Panc1 (cell line): Measurements from ENCODE around the gene SMIM11. TPM values are rescaled to one million over a fixed set of nuclear protein-coding genes. Genes with fewer than 3 reads are reported as not detected.
"Not testable (repeated sequence)": the region's sequence is repeated elsewhere in the genome, so short reads cannot be mapped to it uniquely, and the experiment has no call there.

Experiments
- ATAC-seq: fragments of 200-7000 bp; cut with Tn5 transposase; 2 replicates; pipeline ENCODE4 v1.9.1; 2020; ENCODE audit warnings: mild to moderate bottlenecking, moderate library complexity
- Bru-seq: library from RNA; stranded (reverse); fragments of 400-500 nt; gene quantifications from one replicate; lab custom pipeline; 2021; lab: Mats Ljungman, UMichigan
- BruChase-seq, 2 experiments: library from RNA; stranded (reverse); fragments of 400-500 nt; gene quantifications; one replicate each; lab custom pipeline; 2021; lab: Mats Ljungman, UMichigan
- BruUV-seq: library from RNA; stranded (reverse); fragments of 400-500 nt; replicated peaks from 2 replicates; lab custom pipeline; 2021; lab: Mats Ljungman, UMichigan
- CTCF ChIA-PET: fragments of 300-600 bp; sonication (Branson Sonifier 250); formaldehyde crosslinking; loops from one replicate; lab custom pipeline; 2022; ENCODE audit warnings: antibody characterized with exemption; lab: Charles Lee
- POLR2A ChIA-PET: fragments of 300-600 bp; sonication (Branson Sonifier 250); formaldehyde crosslinking; loops from one replicate; lab custom pipeline; 2022; ENCODE audit warnings: antibody characterized with exemption; lab: Charles Lee
- DNase-seq: peaks from one replicate; pipeline ENCODE4 v3.0.0-alpha.2; 2010; ENCODE audit warnings: low read depth, low spot score
- H3K27ac ChIP-seq: 2 replicates; pipeline ENCODE4 v1.5.1; 2011; ENCODE audit warnings: mild to moderate bottlenecking, low read length, inconsistent platforms
- H3K27me3 ChIP-seq: fragments of 200-500 bp; sonication (Bioruptor generic); 2 replicates; pipeline ENCODE4 v1.6.0; 2014; ENCODE audit warnings: low read length, inconsistent platforms; ENCODE audit not compliant: control insufficient read depth, insufficient read depth
- H3K36me3 ChIP-seq: fragments of 200-500 bp; sonication (Bioruptor generic); 2 replicates; pipeline ENCODE4 v1.5.1; 2014; ENCODE audit warnings: inconsistent platforms, mild to moderate bottlenecking, low read length, moderate library complexity; ENCODE audit not compliant: control insufficient read depth, insufficient read depth
- H3K4me1 ChIP-seq: 2 replicates; pipeline ENCODE4 v1.5.1; 2011; ENCODE audit warnings: inconsistent platforms, mild to moderate bottlenecking, low read length, moderate library complexity; ENCODE audit not compliant: control insufficient read depth, insufficient read depth
- H3K4me3 ChIP-seq, 2 experiments: 2 replicates each; pipeline ENCODE4 v1.5.1; 2011 to 2012; ENCODE audit warnings: low read depth in 2 of 2, low read length in 2 of 2, mild to moderate bottlenecking in 2 of 2, inconsistent platforms in 1 of 2, moderate library complexity in 1 of 2
- H3K9me3 ChIP-seq: fragments of 200-500 bp; sonication (Bioruptor generic); 2 replicates; pipeline ENCODE4 v1.5.1; 2014; ENCODE audit warnings: low read depth, mild to moderate bottlenecking, inconsistent platforms, low read length, moderate library complexity; ENCODE audit not compliant: control insufficient read depth, insufficient read depth
- CTCF ChIP-seq: fragments of 450-650 bp; IDR thresholded peaks from 2 replicates; pipeline ENCODE4 v1.5.1; 2017; ENCODE audit warnings: mild to moderate bottlenecking
- POLR2AphosphoS5 ChIP-seq: IDR thresholded peaks from 2 replicates; pipeline ENCODE4 v1.6.1; 2012; ENCODE audit warnings: mild to moderate bottlenecking, low read depth, low read length, moderate library complexity
- REST ChIP-seq, 2 experiments: IDR thresholded peaks; 2 replicates each; pipeline ENCODE4 v1.6.1; 2011 to 2012; ENCODE audit warnings: low read depth in 2 of 2, control low read depth in 1 of 2, low read length in 1 of 2, mild to moderate bottlenecking in 1 of 2, moderate library complexity in 1 of 2; ENCODE audit not compliant: insufficient read depth in 1 of 2
- SIN3A ChIP-seq: IDR thresholded peaks from 2 replicates; pipeline ENCODE4 v1.6.1; 2012; ENCODE audit warnings: low read depth, mild to moderate bottlenecking, low read length, moderate library complexity, borderline replicate concordance; ENCODE audit not compliant: insufficient read depth
- TCF7L2 ChIP-seq: IDR thresholded peaks from 2 replicates; pipeline ENCODE4 v1.6.1; 2011; ENCODE audit warnings: mild to moderate bottlenecking, low read depth, low read length, inconsistent platforms
- in situ Hi-C: cut with HindIII; loops from 2 replicates; pipeline ENCODE4 v1.10.0; 2016; ENCODE audit warnings: low sequenced_read_pairs, low pct_unique_long_range_greater_than_20kb
- intact Hi-C: fragments of 100-400 bp; cut with micrococcal nuclease; formaldehyde crosslinking; loops from one replicate; pipeline ENCODE4 v1.10.0; 2022; ENCODE audit not compliant: unreplicated experiment
- long read RNA-seq: library from polyadenylated mRNA; unstranded; transcript quantifications from one replicate; pipeline ENCODE4 v2.0.0, GENCODE V29; 2021; ENCODE audit not compliant: unreplicated experiment
- polyA plus RNA-seq: library from polyadenylated mRNA; unstranded; fragments of >200 nt; gene quantifications from one replicate; pipeline ENCODE4 v1.2.1, GENCODE V29; 2012; ENCODE audit warnings: missing spikeins; ENCODE audit not compliant: insufficient read length
- total RNA-seq: library from RNA; stranded (reverse); gene quantifications from one replicate; pipeline ENCODE4 v1.2.1, GENCODE V29; 2021; ENCODE audit not compliant: unreplicated experiment

The SMIM11 gene
- 17.1 TPM for total RNA-seq
- polyA plus RNA-seq: 9.0 TPM
- Bru-seq, nascent RNA: percentile 4 among the genes with signal in this experiment
- BruChase-seq, experiment 1, labeled RNA remaining after a 2-hour chase: percentile 6 among the genes with signal in this experiment
- BruChase-seq, experiment 2, labeled RNA remaining after a 6-hour chase: percentile 7 among the genes with signal in this experiment
- long read RNA-seq, partial matches to known transcripts: 19 of 21 reads
- long read RNA-seq, other reads (novel, unspliced or antisense): 0 of 21 reads

DNA sequence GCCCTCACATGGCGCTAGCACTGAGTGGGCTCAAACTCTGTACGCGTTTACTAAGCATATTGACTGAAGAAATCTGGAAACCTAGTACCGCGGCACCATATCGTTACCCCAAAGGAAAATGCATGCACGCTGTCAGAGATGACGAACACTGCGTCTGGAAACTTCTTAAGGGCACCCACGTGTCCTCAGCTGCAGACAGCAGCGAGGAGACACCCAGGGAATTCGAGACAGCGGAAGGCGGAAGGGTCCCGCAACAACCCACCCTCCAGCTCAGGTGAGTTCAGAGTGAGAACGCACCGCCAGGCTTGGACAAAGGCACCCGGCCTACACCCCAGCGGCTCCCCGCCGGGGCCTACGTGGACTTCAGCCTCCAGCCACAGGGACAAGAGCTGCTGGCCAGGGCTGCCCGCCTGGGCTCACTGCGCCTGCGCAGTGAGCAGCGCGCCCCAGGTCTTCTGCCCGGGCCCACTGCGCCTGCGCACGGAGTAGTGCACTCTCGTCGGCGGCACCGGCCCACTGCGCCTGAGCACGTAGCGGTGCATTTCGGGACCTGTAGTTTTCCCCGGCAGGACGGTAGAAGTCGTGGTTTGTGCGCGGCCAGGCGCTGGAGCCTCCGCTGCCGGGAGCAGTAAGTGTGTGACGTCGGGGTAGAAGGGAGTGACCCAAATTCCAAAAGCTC is at the start of gene SMIM11:
Gene SMIM11 (plus strand): TSS at position 568 of the 679 bp plus-strand sequence. CDS start 3,998 bp downstream, outside the sequence.
- H3K4me1 ChIP-seq, H3K4me3 ChIP-seq, POLR2A ChIA-PET, H3K27ac ChIP-seq, in situ Hi-C loops, intact Hi-C loops, CTCF ChIA-PET, H3K27me3 ChIP-seq, H3K9me3 ChIP-seq, DNase-seq, H3K36me3 ChIP-seq, BruUV-seq: not testable (repeated sequence)
- ATAC-seq: peak; percentile 99

GRCh38 chr21:34330055-34330454 is 45.3 kb upstream of the SMIM11 start:
- no peak for ATAC-seq
- Histone ChIP-seq H3K27ac (no peak overlapping the region), H3K9me3 (no peaks in the 10 kb centered on the region), H3K36me3 (no peaks in the 10 kb centered on the region), H3K4me1 (no peaks in the 10 kb centered on the region), H3K27me3 (no peaks in the 10 kb centered on the region), H3K4me3 (no peak overlapping the region)
- TF ChIP-seq POLR2AphosphoS5 (no peak), REST (IDR thresholded peaks at IDR 0.05; ENCODE audit: insufficient read depth in 1 of 2, low read depth in 2 of 2, low read length in 1 of 2) (no peak), CTCF (no peak), TCF7L2 (no peak), SIN3A (no peak)
- intact Hi-C loops: no loop called here
- ChIA-PET POLR2A (no interaction called here), CTCF (no interaction called here)
- DNase-seq: no peak
- in situ Hi-C loops: no loop called here
- no TSS peak for BruUV-seq

- CTCF ChIA-PET: no interaction called here
- no TSS peak for BruUV-seq
- DNase-seq (no peak), ATAC-seq (no peak)
- intact Hi-C loops (no loop called here), in situ Hi-C loops (no loop called here)
- no peaks in the 10 kb centered on the region for H3K4me1 ChIP-seq
- no peaks in the 10 kb centered on the region for H3K36me3 ChIP-seq
- TF ChIP-seq POLR2AphosphoS5 (no peak), SIN3A (no peak), CTCF (no peak), REST (IDR thresholded peaks at IDR 0.05; ENCODE audit: insufficient read depth in 1 of 2, low read depth in 2 of 2, low read length in 1 of 2) (no peak), TCF7L2 (no peak)
- no peaks in the 10 kb centered on the region for H3K9me3 ChIP-seq
- H3K27me3 ChIP-seq: no peaks in the 10 kb centered on the region
- H3K4me3 ChIP-seq: no peak overlapping the region
- no peak overlapping the region for H3K27ac ChIP-seq
- POLR2A ChIA-PET: no interaction called here
Measured at GRCh38 chr21:34331726-34332125, 43.6 kb upstream of the SMIM11 start.
